ENCODE data around the gene SLC44A4.
"Not testable (repeated sequence)": the region's sequence is repeated elsewhere in the genome, so short reads cannot be mapped to it uniquely, and the experiment has no call there.

- TF ChIP-seq EZH2 (IDR thresholded peaks at IDR 0.05; ENCODE audit: low read length); CTCF (optimal IDR thresholded peaks at IDR 0.05 in 1 of 3, IDR thresholded peaks at IDR 0.05 in 1 of 3, conservative IDR thresholded peaks at IDR 0.05 in 1 of 3; ENCODE audit: extremely low read depth in 1 of 3, insufficient read depth in 2 of 3, low read length in 3 of 3): not testable (repeated sequence)
These were observed 60.8 kb downstream of the SLC44A4 start for GRCh38 chr6:31817929-31818511.
